IPS-11a (cell line): ENCODE measurements around the gene GPR32.
A peak's percentile ranks its signal among the peaks of the same experiment; 100 is the strongest.
"Not testable (repeated sequence)": the region's sequence is repeated elsewhere in the genome, so short reads cannot be mapped to it uniquely, and the experiment has no call there.

Experiments
- H3K4me3 ChIP-seq: one replicate; pipeline ENCODE4 v1.5.1; 2013; ENCODE audit warnings: low read depth, low read length, control low read depth

Gene GPR32

GRCh38 chr19:50770164-50770563 lies at the start of gene GPR32:
Gene GPR32 (plus strand): TSS chr19:50770464. CDS start chr19:50770601, 137 bp downstream.
- not testable (repeated sequence) for H3K4me3 ChIP-seq

GRCh38 chr19:50720921-50721381 lies 49.3 kb upstream of the GPR32 start:
- H3K4me3 ChIP-seq, result no peak overlapping the region

- no peak overlapping the region for H3K4me3 ChIP-seq
These were observed 48.7 kb upstream of the GPR32 start for GRCh38 chr19:50721441-50722137.

- H3K4me3 ChIP-seq, result no peak overlapping the region
These were observed 47.9 kb upstream of the GPR32 start for GRCh38 chr19:50722201-50723013.

- H3K4me3 ChIP-seq, result peak within 1 kb of the TSS; percentile 67
These were observed 47.2 kb upstream of the GPR32 start, which contains the start of gene CLEC11A for GRCh38 chr19:50723069-50723468. Gene CLEC11A (plus strand): TSS chr19:50723364. CDS start chr19:50723526, 162 bp downstream.

- H3K4me3 ChIP-seq, result peak overlapping the region; percentile 67
These were observed 46.3 kb upstream of the GPR32 start for GRCh38 chr19:50723735-50724521.

GRCh38 chr19:50724522-50725217 lies 45.6 kb upstream of the GPR32 start:
- H3K4me3 ChIP-seq, result peak overlapping the region; percentile 77

GRCh38 chr19:50725218-50725910 lies 44.9 kb upstream of the GPR32 start:
- peak overlapping the region; percentile 77 for H3K4me3 ChIP-seq

GRCh38 chr19:50725911-50726230 lies 44.4 kb upstream of the GPR32 start:
- peak overlapping the region; percentile 77 for H3K4me3 ChIP-seq

GRCh38 chr19:50728084-50728737 lies 42.1 kb upstream of the GPR32 start:
- peak overlapping the region; percentile 4 for H3K4me3 ChIP-seq

GRCh38 chr19:50729894-50730293 lies 40.4 kb upstream of the GPR32 start:
- no peak overlapping the region for H3K4me3 ChIP-seq

GRCh38 chr19:50735869-50736268 lies 34.4 kb upstream of the GPR32 start:
- H3K4me3 ChIP-seq, result no peak overlapping the region

GRCh38 chr19:50736338-50736737 lies 33.9 kb upstream of the GPR32 start:
- H3K4me3 ChIP-seq, result no peak overlapping the region

- no peak overlapping the region for H3K4me3 ChIP-seq
These were observed 30.9 kb upstream of the GPR32 start for GRCh38 chr19:50739132-50739913.

- H3K4me3 ChIP-seq, result no peak overlapping the region
These were observed 30.3 kb upstream of the GPR32 start for GRCh38 chr19:50739914-50740426.

- no peak overlapping the region for H3K4me3 ChIP-seq
These were observed 28.9 kb upstream of the GPR32 start for GRCh38 chr19:50741179-50741933.

- no peak overlapping the region for H3K4me3 ChIP-seq
These were observed 26.7 kb upstream of the GPR32 start for GRCh38 chr19:50743537-50743936.

- H3K4me3 ChIP-seq, result no peak overlapping the region
These were observed 25.0 kb upstream of the GPR32 start for GRCh38 chr19:50745221-50745620.
